GM10847 (cell line): ENCODE data around the gene CD46.

Source experiments
- POLR2A ChIP-seq: IDR thresholded peaks from 2 replicates; pipeline ENCODE4 v1.6.1; 2011; ENCODE audit not compliant: insufficient read length; ENCODE audit errors: extremely low read depth

CD46 gene

GRCh38 chr1:207818971-207819451, 67.2 kb downstream of the CD46 start:
- TF ChIP-seq POLR2A = no peak

- no peak for TF ChIP-seq POLR2A
Observed at GRCh38 chr1:207820568-207821463, 69.0 kb downstream of the CD46 start.

GRCh38 chr1:207821464-207822045, 69.7 kb downstream of the CD46 start:
- no peak for TF ChIP-seq POLR2A

GRCh38 chr1:207822124-207822601, 70.3 kb downstream of the CD46 start:
- TF ChIP-seq POLR2A = peak; percentile 39

- TF ChIP-seq POLR2A = peak; percentile 20
Observed at GRCh38 chr1:207822602-207823451, 71.0 kb downstream of the CD46 start.

GRCh38 chr1:207823531-207823879, 71.7 kb downstream of the CD46 start:
- no peak for TF ChIP-seq POLR2A

- peak; percentile 23 for TF ChIP-seq POLR2A
Observed at GRCh38 chr1:207823880-207824566, 72.2 kb downstream of the CD46 start.

- no peak for TF ChIP-seq POLR2A
Observed at GRCh38 chr1:207824691-207825408, 73.0 kb downstream of the CD46 start.

GRCh38 chr1:207825409-207825695, 73.5 kb downstream of the CD46 start:
- TF ChIP-seq POLR2A = no peak

- no peak for TF ChIP-seq POLR2A
Observed at GRCh38 chr1:207825719-207826556, 74.1 kb downstream of the CD46 start.

GRCh38 chr1:207826557-207827487, 75.0 kb downstream of the CD46 start:
- TF ChIP-seq POLR2A = no peak

GRCh38 chr1:207827488-207827830, 75.6 kb downstream of the CD46 start:
- no peak for TF ChIP-seq POLR2A

GRCh38 chr1:207828046-207828445, 76.2 kb downstream of the CD46 start:
- no peak for TF ChIP-seq POLR2A
